HL-60 (cell line): ENCODE measurements around the gene DYNLRB1.
"Not testable (repeated sequence)": the region's sequence is repeated elsewhere in the genome, so short reads cannot be mapped to it uniquely, and the experiment has no call there.

ENCODE experiments used
- DNase-seq, 2 experiments: peaks; one replicate each; pipeline ENCODE4 v3.0.0-alpha.2; 2010 to 2020; ENCODE audit warnings: low read depth in 1 of 2, low spot score in 1 of 2
- H3K27ac ChIP-seq: fragments of 250-450 bp; sonication (Bioruptor Pico); replicated peaks from 2 replicates; pipeline ENCODE4 v1.5.1; 2020; ENCODE audit warnings: mild to moderate bottlenecking, moderate library complexity
- H3K27me3 ChIP-seq: fragments of 250-450 bp; sonication (Bioruptor Pico); 2 replicates; pipeline ENCODE4 v1.5.1; 2021; ENCODE audit warnings: mild to moderate bottlenecking, moderate library complexity; ENCODE audit not compliant: insufficient read depth, poor library complexity, severe bottlenecking
- H3K4me3 ChIP-seq: replicated peaks from 2 replicates; pipeline ENCODE4 v1.5.1; 2011; ENCODE audit warnings: mild to moderate bottlenecking, control low read depth, low read length; ENCODE audit not compliant: insufficient read depth
- GABPA ChIP-seq: IDR thresholded peaks from 2 replicates; pipeline ENCODE4 v1.6.1; 2012; ENCODE audit warnings: low read depth
- POLR2AphosphoS5 ChIP-seq: IDR thresholded peaks from 2 replicates; pipeline ENCODE4 v1.6.1; 2012; ENCODE audit warnings: low read depth
- SPI1 ChIP-seq: IDR thresholded peaks from 2 replicates; pipeline ENCODE4 v1.6.1; 2012; ENCODE audit warnings: low read depth, mild to moderate bottlenecking, borderline replicate concordance
- TF ChIP-seq, protein P1 (sequence below): IDR thresholded peaks from 2 replicates; pipeline ENCODE4 v1.6.1; 2012; ENCODE audit warnings: low read depth; ENCODE audit not compliant: insufficient replicate concordance
- TF ChIP-seq, protein P2 (sequence below): IDR thresholded peaks from one replicate; pipeline ENCODE4 v1.5.1; 2011; ENCODE audit warnings: low read length, control low read depth, inconsistent platforms; ENCODE audit not compliant: insufficient read depth

DYNLRB1 gene

DNA sequence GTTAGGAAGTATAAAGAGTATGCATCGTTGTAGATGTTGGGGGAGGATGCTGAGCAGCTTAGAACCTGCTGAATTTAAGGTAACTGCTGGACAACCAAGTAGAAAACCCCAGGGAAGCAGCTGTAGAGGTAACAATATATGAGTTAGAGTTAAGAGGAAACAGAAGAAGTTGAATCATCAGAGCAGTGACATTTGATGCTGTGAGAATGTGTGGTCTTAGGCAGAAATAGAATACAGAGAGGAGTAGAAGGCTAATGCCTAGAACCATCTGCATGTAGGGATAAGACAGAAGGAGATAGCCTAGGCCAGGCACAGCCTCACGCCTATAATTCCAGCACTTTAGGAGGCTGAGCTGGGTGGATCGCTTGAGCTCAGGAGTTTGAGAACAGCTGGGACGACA is 22.6 kb upstream of the DYNLRB1 start:
- Histone ChIP-seq H3K4me3 (no peak overlapping the region), H3K27ac (no peak overlapping the region), H3K27me3 (no peaks in the 10 kb centered on the region)
- no peak for DNase-seq
- TF ChIP-seq SPI1 (no peak), POLR2AphosphoS5 (no peak)
- TF ChIP-seq, protein P1, sequence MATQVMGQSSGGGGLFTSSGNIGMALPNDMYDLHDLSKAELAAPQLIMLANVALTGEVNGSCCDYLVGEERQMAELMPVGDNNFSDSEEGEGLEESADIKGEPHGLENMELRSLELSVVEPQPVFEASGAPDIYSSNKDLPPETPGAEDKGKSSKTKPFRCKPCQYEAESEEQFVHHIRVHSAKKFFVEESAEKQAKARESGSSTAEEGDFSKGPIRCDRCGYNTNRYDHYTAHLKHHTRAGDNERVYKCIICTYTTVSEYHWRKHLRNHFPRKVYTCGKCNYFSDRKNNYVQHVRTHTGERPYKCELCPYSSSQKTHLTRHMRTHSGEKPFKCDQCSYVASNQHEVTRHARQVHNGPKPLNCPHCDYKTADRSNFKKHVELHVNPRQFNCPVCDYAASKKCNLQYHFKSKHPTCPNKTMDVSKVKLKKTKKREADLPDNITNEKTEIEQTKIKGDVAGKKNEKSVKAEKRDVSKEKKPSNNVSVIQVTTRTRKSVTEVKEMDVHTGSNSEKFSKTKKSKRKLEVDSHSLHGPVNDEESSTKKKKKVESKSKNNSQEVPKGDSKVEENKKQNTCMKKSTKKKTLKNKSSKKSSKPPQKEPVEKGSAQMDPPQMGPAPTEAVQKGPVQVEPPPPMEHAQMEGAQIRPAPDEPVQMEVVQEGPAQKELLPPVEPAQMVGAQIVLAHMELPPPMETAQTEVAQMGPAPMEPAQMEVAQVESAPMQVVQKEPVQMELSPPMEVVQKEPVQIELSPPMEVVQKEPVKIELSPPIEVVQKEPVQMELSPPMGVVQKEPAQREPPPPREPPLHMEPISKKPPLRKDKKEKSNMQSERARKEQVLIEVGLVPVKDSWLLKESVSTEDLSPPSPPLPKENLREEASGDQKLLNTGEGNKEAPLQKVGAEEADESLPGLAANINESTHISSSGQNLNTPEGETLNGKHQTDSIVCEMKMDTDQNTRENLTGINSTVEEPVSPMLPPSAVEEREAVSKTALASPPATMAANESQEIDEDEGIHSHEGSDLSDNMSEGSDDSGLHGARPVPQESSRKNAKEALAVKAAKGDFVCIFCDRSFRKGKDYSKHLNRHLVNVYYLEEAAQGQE: no peak

DNA sequence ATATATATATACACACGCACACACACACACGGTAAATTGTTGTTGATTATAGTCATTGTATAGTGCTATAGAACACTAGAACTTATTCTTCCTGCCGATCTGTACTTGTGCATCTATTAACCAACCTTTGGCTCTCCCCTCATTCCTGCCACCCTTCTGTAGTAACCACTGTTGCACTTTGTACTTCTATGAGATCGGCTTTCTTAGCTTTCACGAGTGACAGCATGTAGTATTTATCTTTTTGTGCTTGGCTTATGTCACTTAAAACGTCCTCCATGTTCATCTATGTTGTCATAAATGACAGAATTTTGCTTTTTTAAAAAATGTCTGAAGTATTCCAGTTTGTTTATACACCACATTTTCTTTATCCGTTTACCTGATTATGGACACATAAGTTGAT is 20.9 kb upstream of the DYNLRB1 start:
- H3K4me3 ChIP-seq: no peak overlapping the region
- H3K27me3 ChIP-seq: no peaks in the 10 kb centered on the region
- no peak for TF ChIP-seq GABPA
- TF ChIP-seq, protein P2, sequence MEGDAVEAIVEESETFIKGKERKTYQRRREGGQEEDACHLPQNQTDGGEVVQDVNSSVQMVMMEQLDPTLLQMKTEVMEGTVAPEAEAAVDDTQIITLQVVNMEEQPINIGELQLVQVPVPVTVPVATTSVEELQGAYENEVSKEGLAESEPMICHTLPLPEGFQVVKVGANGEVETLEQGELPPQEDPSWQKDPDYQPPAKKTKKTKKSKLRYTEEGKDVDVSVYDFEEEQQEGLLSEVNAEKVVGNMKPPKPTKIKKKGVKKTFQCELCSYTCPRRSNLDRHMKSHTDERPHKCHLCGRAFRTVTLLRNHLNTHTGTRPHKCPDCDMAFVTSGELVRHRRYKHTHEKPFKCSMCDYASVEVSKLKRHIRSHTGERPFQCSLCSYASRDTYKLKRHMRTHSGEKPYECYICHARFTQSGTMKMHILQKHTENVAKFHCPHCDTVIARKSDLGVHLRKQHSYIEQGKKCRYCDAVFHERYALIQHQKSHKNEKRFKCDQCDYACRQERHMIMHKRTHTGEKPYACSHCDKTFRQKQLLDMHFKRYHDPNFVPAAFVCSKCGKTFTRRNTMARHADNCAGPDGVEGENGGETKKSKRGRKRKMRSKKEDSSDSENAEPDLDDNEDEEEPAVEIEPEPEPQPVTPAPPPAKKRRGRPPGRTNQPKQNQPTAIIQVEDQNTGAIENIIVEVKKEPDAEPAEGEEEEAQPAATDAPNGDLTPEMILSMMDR: no peak
- no peak for TF ChIP-seq POLR2AphosphoS5
- TF ChIP-seq, protein P1: no peak
- TF ChIP-seq SPI1: no peak
- no peak overlapping the region for H3K27ac ChIP-seq
- no peak for DNase-seq

DNA sequence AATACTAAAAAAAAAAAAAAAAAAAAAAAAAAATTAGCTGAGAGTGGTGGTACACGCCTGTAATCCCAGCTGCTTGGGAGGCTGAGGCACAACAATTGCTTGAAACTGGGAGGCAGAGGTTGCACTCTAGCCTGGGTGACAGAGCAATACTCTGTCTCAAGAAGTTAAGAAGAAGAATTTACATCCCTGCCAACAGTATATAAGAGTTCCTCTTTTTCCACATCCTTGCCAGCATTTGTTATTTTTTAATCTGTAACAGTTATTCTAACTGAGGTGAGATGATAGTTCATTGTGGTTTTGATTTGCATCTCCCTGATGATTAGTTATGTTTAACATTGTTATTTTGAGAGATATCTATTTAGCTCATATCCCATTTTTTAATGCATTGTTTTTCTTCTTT is 20.3 kb upstream of the DYNLRB1 start:
- no peak for TF ChIP-seq GABPA
- TF ChIP-seq SPI1: peak; percentile 76
- no peak for DNase-seq
- no peak overlapping the region for H3K27ac ChIP-seq

DNA sequence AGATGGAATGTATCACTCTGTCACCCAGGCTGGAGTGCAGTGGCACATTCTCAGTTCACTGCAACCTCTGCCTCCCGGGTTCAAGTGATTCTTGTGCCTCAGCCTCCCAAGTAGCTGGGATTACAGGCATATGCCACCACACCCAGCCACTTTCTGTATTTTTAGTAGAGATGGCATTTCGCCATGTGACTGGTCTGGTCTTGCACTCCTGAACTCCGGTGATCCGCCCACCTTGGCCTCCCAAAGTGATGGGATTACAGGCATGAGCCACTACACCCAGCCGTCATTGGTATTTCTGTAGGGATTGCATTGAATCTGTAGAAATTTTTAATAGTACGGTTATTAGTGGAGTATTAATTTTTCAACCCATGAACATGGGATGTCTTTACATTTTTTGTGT is 18.6 kb upstream of the DYNLRB1 start:
- not testable (repeated sequence) for DNase-seq, H3K27ac ChIP-seq, H3K27me3 ChIP-seq, H3K4me3 ChIP-seq

More for the DNA sequence above, 20.3 kb upstream of the DYNLRB1 start:
- H3K27me3 ChIP-seq: no peaks in the 10 kb centered on the region
- H3K4me3 ChIP-seq: no peak overlapping the region

DNA sequence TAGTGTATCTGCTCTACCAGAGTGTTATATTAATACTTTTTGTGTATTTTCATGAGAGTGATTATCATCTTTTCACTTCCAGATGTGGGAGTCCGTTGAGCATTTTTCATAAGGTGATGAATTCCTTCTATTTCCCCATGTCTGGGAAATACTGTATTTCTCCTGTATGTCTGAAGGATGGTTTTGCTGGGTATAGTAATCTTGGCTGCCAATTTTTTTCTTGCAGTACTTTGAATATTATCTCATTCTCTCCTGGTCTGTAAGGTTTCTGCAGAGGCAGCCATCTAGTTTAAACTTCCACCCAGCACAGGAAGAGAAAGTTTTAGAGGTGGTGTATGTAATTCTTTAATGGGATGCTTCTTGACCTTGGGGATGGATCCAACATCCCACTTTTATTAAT is 15.4 kb upstream of the DYNLRB1 start:
- TF ChIP-seq, protein P1: no peak
- TF ChIP-seq, protein P2: no peak
- TF ChIP-seq GABPA (no peak), POLR2AphosphoS5 (no peak), SPI1 (no peak)
- no peak overlapping the region for H3K4me3 ChIP-seq
- H3K27ac ChIP-seq: no peak overlapping the region
- DNase-seq: no peak
- H3K27me3 ChIP-seq: no peaks in the 10 kb centered on the region
